OCI-M2 (cell line): ENCODE results near the gene PHC2.
A peak's percentile ranks its signal among the peaks of the same experiment; 100 is the strongest.

ENCODE experiments used
- DNase-seq: peaks from one replicate; lab custom pipeline; 2025; ENCODE audit not compliant: unreplicated experiment; lab: John Stamatoyannopoulos, UW

PHC2 gene, protein sequence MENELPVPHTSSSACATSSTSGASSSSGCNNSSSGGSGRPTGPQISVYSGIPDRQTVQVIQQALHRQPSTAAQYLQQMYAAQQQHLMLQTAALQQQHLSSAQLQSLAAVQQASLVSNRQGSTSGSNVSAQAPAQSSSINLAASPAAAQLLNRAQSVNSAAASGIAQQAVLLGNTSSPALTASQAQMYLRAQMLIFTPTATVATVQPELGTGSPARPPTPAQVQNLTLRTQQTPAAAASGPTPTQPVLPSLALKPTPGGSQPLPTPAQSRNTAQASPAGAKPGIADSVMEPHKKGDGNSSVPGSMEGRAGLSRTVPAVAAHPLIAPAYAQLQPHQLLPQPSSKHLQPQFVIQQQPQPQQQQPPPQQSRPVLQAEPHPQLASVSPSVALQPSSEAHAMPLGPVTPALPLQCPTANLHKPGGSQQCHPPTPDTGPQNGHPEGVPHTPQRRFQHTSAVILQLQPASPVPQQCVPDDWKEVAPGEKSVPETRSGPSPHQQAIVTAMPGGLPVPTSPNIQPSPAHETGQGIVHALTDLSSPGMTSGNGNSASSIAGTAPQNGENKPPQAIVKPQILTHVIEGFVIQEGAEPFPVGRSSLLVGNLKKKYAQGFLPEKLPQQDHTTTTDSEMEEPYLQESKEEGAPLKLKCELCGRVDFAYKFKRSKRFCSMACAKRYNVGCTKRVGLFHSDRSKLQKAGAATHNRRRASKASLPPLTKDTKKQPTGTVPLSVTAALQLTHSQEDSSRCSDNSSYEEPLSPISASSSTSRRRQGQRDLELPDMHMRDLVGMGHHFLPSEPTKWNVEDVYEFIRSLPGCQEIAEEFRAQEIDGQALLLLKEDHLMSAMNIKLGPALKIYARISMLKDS

DNA sequence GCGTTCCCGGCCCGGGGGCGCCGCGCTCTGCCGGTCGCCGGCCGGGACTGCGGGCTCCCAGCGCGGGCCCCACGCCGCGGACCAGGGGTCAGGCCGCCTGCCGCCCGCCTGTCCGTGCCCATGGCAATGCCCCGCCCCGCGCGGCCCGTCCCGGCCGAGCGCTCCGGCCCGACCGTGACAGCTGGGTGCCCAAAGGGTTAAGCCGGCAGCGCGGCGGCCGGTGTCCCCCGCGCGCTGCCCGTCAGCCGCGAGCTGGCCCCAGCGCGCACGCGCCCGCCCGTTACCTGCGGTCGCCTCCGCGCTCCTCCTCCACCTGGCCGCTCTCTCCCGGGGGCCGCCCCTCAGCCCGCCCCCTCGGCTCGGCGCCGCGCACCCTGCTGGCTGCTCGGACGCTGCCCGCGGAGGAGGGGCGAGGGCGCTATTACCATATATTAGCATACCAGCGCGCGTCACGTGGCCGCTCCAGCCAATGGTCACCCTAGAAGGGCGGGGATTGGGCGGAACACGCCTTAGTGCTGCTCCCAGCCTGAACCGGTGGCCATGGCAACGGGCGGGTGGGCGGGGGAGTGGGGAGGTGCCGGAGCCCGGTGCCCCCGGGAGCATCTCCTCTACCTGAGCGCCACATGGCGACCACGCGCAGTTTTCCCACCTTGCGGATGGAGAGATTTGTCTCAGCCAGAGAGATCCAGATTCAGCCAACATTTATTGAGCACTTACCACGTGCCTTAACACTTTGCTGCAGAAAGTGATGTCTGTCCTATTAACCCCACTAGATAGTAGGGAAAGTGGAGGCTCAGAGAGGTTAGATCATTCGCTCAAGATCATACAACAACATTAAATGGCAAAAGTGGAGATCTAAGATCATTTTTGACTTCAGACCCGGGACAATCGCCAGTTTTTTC is at the start of gene PHC2:
Gene PHC2, minus strand, starts transcription at position 404 of the 902 bp plus-strand sequence. CDS start 55,556 bp downstream, outside the sequence.
- DNase-seq: peak; percentile 59

DNA sequence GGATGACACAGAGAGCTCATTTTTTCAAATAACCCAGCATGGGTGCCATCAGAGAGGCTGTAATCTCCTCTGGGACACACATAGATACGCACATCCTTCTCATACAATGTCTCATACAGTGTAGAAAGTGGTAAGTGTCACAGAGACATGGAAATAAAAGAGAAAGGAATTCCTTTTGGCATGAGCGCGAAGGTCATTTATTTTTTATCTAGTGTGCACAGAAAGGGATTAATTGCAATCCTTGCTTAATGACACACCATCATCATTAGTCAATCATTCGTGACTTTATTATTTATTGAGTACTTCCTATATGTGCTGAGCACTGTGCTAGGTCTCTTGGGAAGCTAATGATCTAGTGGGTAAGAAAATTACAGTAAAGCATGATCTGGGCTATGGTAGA is 46.6 kb upstream of the PHC2 start:
- DNase-seq: no peak

DNA sequence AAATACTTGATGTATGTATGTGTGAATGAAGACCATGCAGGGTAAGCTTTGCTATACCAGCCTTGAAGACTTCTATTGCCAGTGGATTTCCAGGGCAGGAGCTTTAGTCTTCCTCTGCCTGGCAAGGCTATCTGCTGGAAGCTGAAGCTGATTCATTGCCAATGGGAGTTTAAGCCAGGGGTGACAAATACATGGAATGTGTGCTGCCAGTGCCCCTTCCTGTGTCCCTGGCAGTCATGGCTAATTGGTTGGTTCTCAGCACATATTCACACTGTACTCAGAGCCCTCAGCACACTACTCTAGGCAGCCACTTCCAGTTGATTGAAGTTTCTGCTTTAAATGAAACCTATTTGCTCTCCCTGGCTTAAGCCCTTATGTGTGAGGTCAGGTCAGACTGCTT is 43.0 kb upstream of the PHC2 start:
- no peak for DNase-seq

DNA sequence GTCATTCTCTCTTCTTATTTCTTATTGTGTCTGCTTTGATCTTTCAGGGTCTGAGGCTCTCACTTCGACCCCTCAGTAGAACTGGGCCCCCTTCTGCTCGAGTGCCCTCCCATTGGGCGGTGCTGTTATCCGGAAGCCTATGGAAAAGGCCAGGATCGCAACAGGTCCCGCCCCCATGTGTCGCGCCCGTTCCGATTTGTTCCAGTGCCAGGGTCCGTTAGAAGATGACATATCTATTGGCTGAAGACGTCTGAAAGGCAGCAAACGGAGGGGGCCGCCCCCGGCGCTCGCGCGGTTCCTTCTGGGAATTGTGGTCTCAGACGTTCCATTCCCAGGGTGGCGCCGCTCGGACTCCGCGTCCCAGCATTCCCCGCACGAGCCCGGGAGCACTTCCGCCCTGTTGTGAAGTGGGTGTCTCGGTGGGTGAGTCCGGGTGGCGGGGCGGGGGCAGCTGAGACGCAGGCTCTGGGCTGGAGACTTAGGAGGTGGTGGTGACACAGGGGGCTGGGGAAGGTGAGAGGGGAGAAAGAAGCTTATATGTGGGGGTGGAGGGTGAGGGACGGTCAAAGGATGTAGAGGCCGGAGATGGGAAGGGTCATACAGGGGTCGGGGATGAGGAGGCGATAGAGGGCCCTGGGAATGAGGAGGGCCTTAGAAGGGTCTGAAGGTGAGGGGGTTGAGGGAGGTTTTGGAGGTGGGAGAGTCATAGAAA is 41.5 kb upstream of the PHC2 start, which contains the start of gene ZSCAN20:
Gene ZSCAN20, plus strand, starts transcription at position 377 of the 712 bp plus-strand sequence. CDS start 6,644 bp downstream, outside the sequence.
- peak; percentile 47 for DNase-seq

DNA sequence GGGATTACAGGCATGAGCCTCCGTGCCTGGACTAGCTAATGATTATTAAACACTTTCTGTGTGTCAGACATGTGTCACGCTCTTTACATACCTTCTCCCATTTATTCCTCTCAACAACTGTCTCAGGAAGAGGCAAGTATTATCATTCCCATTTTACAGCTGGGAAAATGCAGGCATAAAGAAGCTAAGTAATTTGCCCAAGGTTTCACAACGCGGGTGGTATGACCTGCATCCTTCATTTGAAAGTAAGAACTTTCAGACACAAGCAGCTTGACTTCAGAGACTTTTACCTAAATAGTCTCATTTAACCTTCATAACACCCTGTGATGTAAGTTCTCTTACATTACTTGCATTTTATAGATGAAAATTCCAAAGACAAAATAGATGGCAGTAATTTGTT is 40.5 kb upstream of the PHC2 start:
- DNase-seq: no peak

DNA sequence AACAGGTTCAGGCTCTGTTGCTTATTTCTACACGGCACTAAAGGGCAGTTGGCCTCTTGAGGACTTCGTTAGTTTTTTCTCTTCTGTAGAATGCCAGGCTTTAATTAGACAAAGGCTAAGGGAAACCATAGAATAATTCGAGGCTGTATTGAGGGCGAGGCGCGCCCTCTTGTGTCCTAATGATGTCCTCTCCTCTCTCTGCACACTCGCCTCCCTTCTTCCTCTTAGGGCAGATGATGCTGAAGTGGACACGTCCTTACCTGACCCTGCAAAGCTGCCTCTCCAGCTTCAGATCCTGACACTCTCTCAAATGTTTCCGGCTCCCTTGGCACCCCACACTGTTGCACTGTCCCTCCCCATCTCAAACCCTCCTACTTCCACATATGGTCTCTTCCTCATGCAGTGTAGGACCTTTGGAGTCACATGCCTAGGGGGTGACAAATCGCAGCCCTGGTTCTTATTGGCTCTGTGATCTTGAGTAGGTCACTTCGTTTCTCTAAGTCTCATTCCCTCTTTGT is 39.7 kb upstream of the PHC2 start:
- peak; percentile 64 for DNase-seq

DNA sequence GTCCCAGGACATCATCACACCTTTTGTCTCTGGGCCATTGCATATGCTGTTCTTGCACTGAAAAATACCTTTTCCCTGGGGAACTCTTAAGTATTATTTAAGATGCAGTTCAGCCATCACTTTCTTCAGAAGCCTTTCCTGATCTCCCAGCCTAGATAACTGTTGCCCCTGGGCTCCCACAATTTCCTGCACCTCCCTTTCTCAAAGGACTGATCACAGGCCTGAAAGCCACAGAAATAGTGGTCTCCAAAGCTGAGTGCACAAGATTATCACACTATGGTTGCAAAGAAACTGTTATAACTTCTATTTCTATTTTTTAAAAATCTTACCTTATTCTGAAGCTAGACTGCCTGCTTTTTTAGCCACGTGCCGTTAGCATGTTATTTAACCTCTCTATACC is 38.8 kb upstream of the PHC2 start:
- DNase-seq: no peak

DNA sequence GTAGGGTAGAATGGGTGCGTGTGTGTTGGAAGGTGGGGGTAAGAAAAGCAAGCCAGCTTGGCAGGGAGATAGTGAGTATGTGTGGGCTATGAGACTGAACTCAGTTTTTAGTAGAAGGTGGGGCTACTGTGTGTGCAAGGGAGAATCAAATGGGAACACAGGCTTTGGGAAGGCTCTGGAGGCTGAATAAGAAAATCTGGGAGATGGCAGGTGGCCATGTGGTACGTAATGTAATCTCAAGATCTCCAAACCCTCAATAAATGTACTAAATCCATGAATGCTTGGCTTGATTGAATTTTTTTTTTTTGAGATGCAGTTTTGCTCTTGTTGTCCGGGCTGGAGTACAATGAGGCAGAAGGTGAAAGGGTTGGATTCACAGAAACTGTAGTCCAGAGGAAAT is 38.1 kb upstream of the PHC2 start:
- DNase-seq: no peak

DNA sequence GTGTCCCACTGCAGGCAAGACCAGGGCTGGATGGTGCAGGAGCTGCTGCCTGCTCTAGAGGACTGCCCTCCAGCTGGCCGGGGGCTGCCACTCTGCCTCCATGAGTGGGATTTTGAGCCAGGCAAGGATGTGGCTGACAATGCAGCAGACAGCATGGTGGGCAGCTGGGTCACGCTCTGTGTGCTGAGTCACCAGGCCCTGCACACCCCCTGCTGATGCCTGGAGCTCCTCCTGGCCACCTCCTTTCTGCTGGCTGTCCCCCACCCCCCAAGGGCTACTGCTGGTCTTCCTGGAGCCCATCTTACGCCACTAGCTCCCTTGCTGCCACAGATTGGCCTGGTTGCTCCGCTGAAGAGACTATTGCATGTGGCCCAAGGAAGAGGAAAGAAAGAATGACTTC is 37.6 kb upstream of the PHC2 start:
- DNase-seq: no peak

DNA sequence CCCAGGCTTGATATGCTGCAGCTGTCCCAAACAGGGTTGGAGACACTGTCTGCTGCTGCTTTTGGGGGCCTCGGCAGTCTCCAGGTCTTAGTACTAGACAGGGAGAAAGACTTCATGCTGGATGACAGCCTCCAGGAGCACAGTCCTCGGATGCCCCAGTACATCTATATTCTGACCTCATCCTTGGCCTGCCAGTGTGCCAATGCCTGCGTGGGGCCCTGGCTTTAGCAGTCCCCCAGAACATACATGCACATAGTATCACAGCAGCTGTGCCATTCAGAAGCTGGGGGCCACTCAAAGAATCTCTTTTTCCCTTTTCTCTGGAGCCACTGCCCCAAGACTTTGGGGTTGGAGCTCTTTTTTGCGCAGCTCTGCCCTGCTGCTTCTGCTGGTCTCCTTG is 37.1 kb upstream of the PHC2 start:
- no peak for DNase-seq

DNA sequence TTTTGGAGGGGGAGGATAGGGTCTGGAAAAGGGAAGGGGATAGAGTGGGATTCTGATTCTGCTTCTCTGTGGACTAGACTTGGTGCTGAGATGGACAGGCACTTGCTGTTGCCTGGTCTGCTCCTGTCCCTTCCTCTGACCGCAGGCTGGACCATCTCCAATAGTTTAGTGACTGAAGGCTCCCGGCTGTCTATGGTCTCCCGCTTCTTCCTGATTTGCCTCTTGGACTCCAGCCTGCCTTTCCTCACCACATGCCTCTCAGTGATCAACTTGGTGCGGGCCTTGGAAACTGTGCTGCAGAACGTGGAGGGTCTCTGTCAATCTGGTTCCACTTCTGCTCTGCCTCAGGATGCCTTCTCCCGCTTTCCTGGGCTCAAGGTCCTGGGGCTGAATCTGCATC is 35.3 kb upstream of the PHC2 start:
- no peak for DNase-seq

DNA sequence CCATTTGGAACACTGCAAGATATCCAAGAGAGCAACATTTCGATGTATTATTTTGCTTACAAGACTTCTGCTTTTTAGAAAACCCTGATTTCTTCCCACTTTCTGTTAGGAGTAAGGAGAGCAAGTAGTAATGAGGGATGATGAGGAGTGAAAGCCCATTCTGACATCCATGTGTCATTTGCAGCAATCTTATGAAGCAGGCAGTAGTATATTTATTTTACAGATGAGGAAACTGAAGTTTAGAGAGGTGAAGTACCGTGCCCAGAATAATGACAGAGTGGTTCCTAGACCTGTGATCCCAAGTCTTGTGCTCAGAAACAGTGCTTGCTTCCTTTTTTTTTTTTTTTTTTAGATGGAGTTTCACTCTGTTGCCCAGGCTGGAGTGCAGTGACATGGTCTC is 34.4 kb upstream of the PHC2 start:
- DNase-seq: no peak

DNA sequence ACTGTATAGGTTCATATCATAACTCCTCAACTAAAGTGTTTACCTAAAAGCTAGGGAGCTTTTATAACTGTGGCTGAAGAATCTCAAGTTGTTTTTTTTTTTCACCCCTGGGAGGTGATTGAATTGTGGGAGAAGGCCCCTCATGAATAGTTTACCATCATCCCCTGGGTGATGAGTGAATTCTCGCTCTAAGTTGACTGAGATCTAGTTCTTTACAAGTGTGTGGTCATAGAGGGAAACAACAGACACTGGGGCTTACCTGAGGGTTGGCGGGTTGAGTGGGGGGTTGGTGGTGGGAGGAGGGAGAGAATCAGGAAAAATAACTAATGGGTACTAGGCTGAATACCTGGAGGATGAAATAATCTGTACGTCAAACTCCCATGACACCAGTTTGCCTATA is 33.7 kb upstream of the PHC2 start:
- no peak for DNase-seq

DNA sequence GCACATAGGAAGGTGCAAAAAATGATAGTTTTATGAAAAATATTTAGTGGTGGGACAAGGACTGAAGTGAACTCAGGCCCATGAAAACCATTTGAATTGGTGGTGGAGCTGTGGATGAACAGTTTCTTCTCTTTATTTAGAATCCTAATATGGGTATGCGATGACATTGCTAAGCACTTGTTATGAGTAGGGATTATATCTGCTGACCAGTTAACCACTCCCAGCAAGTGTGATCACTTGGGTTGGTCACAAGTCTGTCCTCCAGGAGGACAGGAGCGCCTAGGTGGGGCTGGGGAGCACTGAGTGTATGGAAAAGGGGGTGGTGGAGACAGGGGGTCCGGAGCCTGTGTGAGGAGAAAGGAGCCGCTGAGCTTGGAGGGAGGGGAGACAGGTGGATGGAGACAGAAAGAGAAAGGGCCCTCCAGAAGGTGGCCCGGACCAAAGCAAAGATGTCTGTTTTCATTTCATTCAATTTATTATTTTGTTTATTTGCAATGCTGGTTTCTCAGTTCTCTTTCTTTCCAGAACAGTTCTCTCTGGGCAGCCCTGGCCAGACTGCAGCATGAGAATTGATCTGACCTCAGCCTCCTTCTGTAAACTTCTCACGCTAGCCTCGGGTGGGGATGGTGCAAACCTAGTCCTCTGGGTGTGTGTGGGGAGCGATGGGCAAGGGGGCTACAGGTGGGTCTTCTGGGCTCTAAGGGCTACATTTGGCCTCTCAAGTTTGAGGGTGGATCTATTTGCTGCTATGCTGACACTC is 31.7 kb upstream of the PHC2 start:
- DNase-seq: no peak

DNA sequence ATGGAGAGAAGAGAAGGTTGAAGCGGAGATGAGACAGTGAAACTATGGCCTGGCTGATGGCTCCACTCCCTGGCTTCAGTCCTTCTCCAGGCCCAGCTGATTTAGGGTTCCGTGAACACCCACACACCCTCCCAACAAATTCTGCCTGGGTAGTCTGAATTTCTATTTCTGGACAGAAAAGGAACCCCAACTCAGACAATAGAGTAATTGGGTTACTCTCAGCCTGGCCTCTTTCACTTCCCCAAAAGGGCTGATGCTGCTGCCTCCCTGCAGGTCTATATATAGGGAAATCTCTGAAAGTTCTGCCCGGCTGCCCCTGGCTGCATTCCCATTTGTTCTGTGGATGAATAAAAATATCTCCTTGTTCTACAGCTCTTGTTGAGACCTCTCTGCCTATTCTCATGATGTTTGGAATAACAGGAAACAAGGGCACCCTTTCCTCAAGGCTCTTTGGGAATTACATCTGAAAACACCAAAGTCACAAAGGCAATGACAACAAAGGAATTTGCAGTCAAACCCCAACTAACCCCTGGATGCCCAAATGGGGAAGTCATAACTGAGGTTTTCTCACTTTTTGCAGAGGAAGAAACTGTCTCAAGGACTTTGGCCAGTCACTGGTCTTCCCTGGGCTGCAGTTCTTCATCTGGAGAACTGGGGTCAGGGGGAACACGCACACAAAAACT is 30.2 kb upstream of the PHC2 start:
- no peak for DNase-seq

DNA sequence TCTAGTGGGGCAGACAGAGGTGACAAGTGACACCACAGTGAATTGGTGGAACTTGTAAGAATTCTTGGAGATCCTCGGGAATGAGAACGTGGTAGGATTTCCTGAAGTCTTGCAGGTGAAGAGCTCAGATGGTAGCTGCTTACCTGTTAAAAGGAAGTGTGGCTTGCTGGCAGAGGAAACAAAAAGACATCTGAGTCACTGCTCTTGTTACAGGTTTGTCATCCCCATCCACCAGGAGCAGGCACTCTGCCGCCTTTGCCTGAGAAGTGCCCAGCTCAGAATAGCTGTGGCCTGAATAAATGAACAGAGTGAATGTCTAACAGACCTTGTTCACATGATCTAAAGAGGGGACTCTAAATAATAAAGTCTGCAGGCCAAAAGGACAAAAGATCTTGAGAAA is 29.2 kb upstream of the PHC2 start:
- DNase-seq: no peak

DNA sequence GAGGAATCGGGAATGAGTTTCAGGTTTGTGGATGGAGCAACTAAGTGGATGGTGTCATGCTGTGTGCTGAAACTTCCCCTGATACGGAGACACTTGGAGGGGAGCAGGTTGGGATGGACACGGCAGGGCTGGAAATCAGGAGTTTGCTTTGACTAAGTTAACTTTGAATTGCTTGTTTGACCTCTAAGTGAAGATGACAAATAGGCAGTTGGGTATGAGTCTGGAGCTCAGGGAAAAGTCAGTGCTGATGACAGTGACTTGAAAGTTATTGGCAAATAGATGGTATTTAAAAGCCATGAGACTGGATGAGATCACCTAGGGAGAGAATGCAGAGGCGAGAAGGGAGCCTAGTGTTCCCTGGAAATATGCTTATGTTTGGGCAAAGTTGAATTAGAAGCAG is 28.8 kb upstream of the PHC2 start:
- DNase-seq: no peak

DNA sequence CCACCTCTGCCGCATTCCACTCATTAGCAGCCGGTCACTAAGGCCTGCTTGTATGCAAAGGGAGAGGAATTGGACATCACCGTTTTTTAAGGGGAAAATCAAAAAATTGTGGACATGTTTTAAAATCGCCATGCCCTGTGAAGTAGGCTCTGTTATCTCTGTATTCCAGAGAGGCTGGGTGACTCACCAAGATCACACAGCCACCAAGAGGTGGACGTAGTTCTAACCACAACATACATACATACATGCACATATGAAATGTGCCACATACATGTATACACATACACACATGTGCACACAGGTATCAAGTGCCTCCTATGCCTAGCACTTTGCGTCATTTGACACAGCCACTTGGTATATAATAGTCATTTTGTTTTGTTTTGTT is 25.6 kb upstream of the PHC2 start:
- DNase-seq: no peak
